ENCODE data around the gene GRK4. TPM values are rescaled to one million over a fixed set of nuclear protein-coding genes. Genes with fewer than 3 reads are reported as not detected.

Gene GRK4
- total RNA-seq, 1 experiment from 2014 or later: 4.2 TPM

DNA sequence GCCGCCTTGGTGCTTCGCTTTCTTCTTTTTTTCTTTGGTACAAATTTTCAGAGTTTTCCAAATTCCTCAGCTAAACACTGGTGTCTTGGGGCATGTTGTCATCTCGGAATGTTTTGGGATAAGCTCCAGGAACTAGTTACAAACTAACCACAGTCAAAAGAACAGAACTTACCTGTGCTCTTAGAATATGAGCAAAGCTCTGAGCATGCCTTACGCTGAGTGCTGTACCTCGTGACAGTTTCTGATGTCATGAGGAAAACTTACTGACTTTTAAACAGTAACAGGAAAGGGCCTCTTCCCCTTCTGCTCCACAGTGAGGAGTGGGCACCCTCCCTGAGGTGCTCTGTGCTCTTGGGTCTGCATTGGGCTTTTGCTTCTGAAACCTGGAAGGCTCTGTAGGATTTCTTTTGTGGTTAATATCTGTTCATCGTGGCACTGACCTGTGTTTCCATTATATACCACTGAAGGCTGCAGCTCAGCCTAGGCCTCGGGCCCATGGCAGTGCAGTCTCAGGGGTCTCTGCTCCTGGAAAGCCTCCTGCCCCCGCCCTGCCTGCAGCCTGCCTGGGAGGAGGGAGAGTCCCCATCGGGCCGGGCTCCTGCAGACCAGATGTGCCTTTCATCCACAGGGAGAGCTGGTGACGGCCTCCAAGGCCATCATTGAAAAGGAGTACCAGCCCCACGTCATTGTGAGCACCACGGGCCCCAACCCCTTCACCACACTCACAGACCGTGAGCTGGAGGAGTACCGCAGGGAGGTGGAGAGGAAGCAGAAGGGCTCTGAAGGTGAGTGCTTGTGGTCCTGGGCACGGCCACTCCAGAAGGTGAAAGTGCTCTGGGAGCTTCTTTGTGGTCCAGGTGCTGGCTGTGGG is 48.9 kb upstream of the GRK4 start (continued):
- TF ChIP-seq, protein P1, sequence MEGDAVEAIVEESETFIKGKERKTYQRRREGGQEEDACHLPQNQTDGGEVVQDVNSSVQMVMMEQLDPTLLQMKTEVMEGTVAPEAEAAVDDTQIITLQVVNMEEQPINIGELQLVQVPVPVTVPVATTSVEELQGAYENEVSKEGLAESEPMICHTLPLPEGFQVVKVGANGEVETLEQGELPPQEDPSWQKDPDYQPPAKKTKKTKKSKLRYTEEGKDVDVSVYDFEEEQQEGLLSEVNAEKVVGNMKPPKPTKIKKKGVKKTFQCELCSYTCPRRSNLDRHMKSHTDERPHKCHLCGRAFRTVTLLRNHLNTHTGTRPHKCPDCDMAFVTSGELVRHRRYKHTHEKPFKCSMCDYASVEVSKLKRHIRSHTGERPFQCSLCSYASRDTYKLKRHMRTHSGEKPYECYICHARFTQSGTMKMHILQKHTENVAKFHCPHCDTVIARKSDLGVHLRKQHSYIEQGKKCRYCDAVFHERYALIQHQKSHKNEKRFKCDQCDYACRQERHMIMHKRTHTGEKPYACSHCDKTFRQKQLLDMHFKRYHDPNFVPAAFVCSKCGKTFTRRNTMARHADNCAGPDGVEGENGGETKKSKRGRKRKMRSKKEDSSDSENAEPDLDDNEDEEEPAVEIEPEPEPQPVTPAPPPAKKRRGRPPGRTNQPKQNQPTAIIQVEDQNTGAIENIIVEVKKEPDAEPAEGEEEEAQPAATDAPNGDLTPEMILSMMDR (IDR thresholded peaks at IDR 0.05 in 2 of 3, conservative IDR thresholded peaks at IDR 0.05 in 1 of 3; ENCODE audit: borderline replicate concordance in 1 of 3, insufficient read depth in 1 of 3, low read depth in 2 of 3, low read length in 2 of 3): no peak
- TF ChIP-seq EZH2 (IDR thresholded peaks at IDR 0.05) (no peak), SIN3A (IDR thresholded peaks at IDR 0.05; ENCODE audit: low read depth) (no peak), POLR2A (IDR thresholded peaks at IDR 0.05; ENCODE audit: borderline replicate concordance, extremely low read depth, insufficient read depth, insufficient read length) (no peak), SRF (IDR thresholded peaks at IDR 0.05; ENCODE audit: low read depth) (no peak), POLR2AphosphoS5 (IDR thresholded peaks at IDR 0.05; ENCODE audit: low read depth, low read length) (no peak), FOSL1 (IDR thresholded peaks at IDR 0.05; ENCODE audit: low read depth) (no peak)
- TF ChIP-seq, protein P2, sequence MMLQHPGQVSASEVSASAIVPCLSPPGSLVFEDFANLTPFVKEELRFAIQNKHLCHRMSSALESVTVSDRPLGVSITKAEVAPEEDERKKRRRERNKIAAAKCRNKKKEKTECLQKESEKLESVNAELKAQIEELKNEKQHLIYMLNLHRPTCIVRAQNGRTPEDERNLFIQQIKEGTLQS (IDR thresholded peaks at IDR 0.05): no peak

DNA sequence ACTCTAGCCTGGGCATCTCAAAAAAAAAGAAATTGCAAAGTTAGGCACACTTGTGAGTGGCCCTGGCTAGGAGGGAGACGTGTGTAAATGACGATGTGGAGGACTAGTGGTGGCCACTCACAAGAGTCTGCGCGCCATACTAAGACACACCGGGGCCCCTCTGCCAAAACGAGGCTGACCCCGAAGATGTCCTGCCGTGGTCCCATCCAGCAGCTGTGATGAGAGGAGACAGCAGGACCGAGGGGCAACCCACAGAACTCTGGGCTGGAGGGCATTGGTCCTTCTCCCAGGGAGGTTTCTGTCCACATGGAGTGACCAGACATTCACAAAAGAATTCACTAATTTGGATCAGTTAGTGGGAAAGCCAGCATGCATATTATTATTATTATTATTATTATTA is 47.6 kb upstream of the GRK4 start:
- TF ChIP-seq ZFX (IDR thresholded peaks at IDR 0.05): no peak
- TF ChIP-seq, protein P3, sequence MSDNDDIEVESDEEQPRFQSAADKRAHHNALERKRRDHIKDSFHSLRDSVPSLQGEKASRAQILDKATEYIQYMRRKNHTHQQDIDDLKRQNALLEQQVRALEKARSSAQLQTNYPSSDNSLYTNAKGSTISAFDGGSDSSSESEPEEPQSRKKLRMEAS (IDR thresholded peaks at IDR 0.05): no peak
- TF ChIP-seq, protein P2 (IDR thresholded peaks at IDR 0.05): no peak
- no peak for TF ChIP-seq SP1 (IDR thresholded peaks at IDR 0.05; ENCODE audit: low read depth)
- TF ChIP-seq, protein P4, sequence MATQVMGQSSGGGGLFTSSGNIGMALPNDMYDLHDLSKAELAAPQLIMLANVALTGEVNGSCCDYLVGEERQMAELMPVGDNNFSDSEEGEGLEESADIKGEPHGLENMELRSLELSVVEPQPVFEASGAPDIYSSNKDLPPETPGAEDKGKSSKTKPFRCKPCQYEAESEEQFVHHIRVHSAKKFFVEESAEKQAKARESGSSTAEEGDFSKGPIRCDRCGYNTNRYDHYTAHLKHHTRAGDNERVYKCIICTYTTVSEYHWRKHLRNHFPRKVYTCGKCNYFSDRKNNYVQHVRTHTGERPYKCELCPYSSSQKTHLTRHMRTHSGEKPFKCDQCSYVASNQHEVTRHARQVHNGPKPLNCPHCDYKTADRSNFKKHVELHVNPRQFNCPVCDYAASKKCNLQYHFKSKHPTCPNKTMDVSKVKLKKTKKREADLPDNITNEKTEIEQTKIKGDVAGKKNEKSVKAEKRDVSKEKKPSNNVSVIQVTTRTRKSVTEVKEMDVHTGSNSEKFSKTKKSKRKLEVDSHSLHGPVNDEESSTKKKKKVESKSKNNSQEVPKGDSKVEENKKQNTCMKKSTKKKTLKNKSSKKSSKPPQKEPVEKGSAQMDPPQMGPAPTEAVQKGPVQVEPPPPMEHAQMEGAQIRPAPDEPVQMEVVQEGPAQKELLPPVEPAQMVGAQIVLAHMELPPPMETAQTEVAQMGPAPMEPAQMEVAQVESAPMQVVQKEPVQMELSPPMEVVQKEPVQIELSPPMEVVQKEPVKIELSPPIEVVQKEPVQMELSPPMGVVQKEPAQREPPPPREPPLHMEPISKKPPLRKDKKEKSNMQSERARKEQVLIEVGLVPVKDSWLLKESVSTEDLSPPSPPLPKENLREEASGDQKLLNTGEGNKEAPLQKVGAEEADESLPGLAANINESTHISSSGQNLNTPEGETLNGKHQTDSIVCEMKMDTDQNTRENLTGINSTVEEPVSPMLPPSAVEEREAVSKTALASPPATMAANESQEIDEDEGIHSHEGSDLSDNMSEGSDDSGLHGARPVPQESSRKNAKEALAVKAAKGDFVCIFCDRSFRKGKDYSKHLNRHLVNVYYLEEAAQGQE (IDR thresholded peaks at IDR 0.05; ENCODE audit: low read depth): no peak
- TF ChIP-seq EGR1 (IDR thresholded peaks at IDR 0.05; ENCODE audit: low read depth): no peak
- no peak for TF ChIP-seq CEBPB (IDR thresholded peaks at IDR 0.05; ENCODE audit: low read depth)
- intact Hi-C loops (cut with micrococcal nuclease): no loop called here
- Histone ChIP-seq H3K9ac (ENCODE audit: low read length) (no peak overlapping the region), H3K4me1 (ENCODE audit: control insufficient read depth in 1 of 2, insufficient read depth in 2 of 2, low read length in 2 of 2) (no peaks in the 10 kb centered on the region), H3K9me2 (ENCODE audit: insufficient read depth) (no peaks in the 10 kb centered on the region), H2AFZ (ENCODE audit: low read depth, low read length, poor library complexity, severe bottlenecking) (no peak overlapping the region), H3K79me2 (ENCODE audit: insufficient read depth, low read length) (no peaks in the 10 kb centered on the region), H3K27ac (ENCODE audit: low read depth, low read length) (no peak overlapping the region), H3K36me3 (ENCODE audit: control insufficient read depth in 1 of 2, insufficient read depth in 2 of 2, low read length in 2 of 2) (peaks cover 3 to 5% of the 10 kb centered on the region in 2 experiments; a peak in 3 of 4 replicates), H3K4me3 (replicated peaks in 1 of 2; ENCODE audit: low read depth in 1 of 2, low read length in 2 of 2) (no peak overlapping the region), H4K20me1 (ENCODE audit: insufficient read depth) (no peaks in the 10 kb centered on the region), H3K4me2 (ENCODE audit: low read length) (no peak overlapping the region), H3K27me3 (ENCODE audit: insufficient read depth, low read length) (no peaks in the 10 kb centered on the region), H3K9me3 (ENCODE audit: control insufficient read depth in 1 of 2, insufficient read depth in 1 of 2, low read depth in 1 of 2, low read length in 2 of 2) (no peaks in the 10 kb centered on the region)
- no peak for ATAC-seq
- DNase-seq (ENCODE audit: low read depth, low spot score): no peak
- no TSS peak for BruUV-seq (replicated peaks)
- ChIA-PET RAD21 (ENCODE audit: low non-redundant PET in 1 of 2, low total read pairs in 2 of 2, uncharacterized antibody in 2 of 2, unreplicated experiment in 2 of 2) (no interaction called here), CTCF (no interaction called here), POLR2A (no interaction called here)
